Right renal cortex interstitium (tissue), 3 donors: Measurements from ENCODE around the gene PTPN3. TPM values are rescaled to one million over a fixed set of nuclear protein-coding genes. Genes with fewer than 3 reads are reported as not detected.
"Not testable (repeated sequence)": the region's sequence is repeated elsewhere in the genome, so short reads cannot be mapped to it uniquely, and the experiment has no call there.

ENCODE experiments used
- DNase-seq, 3 donors: peaks; one replicate each; pipeline ENCODE4 v3.0.0-alpha.2; 2013; ENCODE audit warnings: low read depth in 3 of 3, low spot score in 2 of 3
- polyA plus RNA-seq, 3 donors: library from polyadenylated mRNA; unstranded; fragments of 120-200 nt; gene quantifications; one replicate each; pipeline ENCODE4 v1.2.1, GENCODE V29; 2013; ENCODE audit not compliant: insufficient read length in 3 of 3

PTPN3 gene
- 10 to 100 TPM; 51.3 to 53.2 (median 51.9) TPM for polyA plus RNA-seq

DNA sequence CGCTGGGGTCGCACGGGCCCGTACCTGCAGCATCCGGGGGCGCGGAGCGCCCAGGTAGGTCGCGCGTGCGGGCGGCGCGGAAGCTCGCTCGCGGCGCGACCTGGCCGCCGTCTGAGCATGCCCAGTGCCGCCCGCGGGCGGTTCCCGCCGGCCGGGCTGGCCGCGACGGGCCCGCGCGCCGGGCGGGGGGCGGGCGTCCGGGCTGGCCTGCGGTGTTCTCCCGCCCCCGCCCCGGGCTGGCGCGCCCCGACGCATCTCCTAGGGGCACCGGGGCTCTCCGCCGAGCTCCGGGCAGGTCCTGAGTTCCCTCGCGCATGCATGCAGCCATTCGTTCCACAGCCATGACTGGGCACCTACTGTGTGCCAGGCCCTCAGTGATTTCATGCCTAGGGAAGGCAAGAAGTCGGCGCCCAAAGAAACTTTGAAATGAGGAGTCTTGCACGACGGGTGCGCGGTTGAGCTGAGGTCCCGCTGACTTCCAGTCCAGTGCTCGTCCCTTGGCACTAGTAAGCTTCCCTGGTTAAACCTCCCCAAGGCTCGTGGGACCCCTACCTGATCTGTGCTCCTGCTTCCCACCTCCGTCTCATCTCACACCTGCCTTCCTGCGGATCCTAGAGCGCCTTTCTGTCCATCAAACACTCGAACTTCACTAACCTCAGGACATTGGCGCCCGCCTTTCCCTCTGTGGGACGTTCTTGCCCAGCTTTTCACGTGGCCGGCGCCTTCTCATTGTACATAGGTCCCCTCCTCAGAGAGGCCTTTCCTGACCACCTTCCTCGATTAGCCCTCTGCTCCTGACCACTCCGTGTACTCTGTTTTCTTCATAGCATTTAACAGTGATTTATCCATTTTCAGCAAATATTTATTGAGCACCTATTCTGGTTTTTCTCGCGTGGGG is at the start of gene PTPN3:
Gene PTPN3 (minus strand): TSS at position 113 of the 898 bp plus-strand sequence. CDS start 34,873 bp downstream, outside the sequence.
- DNase-seq: no peak

- not testable (repeated sequence) for DNase-seq
Measured at GRCh38 chr9:109544954-109545353, 46.8 kb upstream of the PTPN3 start.

GRCh38 chr9:109542922-109543321 is 44.8 kb upstream of the PTPN3 start:
- no peak for DNase-seq

DNA sequence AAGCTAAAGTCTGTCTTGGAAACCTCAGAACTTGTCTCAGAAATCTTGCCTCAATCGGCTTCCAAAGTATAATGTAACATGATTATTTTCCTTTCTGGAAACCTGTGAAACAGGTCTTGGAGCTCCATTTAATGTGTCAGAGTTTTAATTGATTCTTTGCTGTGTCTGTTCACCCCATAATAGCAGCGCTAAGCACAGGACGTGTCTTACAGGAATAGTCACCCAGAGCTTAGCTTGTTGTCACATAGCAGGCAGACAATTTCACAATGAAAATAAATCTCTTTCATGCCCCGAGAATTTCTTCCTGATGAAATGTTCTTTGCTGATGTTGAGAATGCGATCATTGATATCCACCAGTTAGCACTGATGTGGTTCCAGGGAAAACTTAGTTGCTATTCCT is 40.2 kb upstream of the PTPN3 start:
- DNase-seq: no peak

- DNase-seq: no peak
Measured at GRCh38 chr9:109537288-109537687, 39.2 kb upstream of the PTPN3 start.

- no peak for DNase-seq
Measured at GRCh38 chr9:109536859-109537258, 38.8 kb upstream of the PTPN3 start.

- DNase-seq: no peak
Measured at GRCh38 chr9:109535365-109535764, 37.3 kb upstream of the PTPN3 start.

DNA sequence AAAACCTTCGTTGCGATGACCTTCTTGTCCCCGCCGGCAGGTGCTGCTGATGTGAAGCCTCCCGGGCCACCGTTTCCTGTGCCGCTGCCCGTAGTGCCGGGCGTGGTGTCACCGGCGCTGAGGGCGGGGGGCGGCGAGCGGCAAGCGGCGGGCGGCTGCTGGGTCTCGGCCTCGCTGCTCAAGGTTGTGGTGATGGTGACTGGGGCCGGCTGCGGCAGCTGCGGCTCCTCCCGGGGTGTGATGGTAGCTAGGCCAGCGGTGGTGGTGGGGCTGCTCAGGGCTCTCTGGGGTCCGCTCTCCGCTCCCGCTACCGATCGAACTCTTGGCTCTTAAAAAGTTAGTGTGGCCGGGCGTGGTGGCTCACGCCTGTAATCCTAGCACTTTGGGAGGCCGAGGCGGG is 36.0 kb upstream of the PTPN3 start:
- DNase-seq: no peak

DNA sequence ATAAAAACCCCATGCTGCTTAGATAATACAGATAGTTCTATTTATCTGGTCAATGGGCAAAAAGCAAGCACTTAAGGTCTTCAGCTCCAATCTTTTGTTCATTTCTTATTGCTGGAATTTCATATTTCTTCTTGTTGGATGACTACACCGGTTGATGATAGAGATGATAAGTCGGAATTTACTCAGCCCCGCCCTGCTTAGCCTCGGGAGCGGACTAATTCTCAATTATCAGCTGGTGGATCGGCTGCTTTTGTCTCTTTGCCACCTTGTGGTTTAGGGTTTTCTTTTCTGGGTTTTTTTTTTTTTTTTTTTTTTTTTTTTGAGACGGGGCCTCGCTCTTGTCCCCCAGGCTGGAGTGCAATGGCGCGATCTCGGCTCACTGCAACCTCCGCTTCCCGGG is 34.5 kb upstream of the PTPN3 start:
- not testable (repeated sequence) for DNase-seq

DNA sequence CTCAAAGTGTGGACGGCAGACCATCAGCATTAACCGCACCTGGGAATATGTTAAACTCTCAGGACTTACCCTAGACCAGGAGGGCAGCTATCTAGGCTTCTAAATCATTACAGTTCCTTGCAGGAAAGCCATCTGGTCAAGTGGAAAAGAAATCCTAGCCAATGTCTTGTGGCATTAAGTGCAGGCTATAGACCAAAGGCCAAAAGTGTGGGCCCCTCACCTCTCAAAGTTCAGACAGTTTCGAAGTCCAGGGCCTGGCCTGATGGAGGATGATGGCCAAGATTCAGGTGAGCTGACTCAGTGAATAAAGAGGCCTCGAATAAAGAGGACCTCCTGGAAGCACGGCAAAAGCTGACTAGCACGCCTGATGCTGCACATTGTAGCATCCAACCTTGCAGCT is 24.0 kb upstream of the PTPN3 start:
- DNase-seq: no peak

DNA sequence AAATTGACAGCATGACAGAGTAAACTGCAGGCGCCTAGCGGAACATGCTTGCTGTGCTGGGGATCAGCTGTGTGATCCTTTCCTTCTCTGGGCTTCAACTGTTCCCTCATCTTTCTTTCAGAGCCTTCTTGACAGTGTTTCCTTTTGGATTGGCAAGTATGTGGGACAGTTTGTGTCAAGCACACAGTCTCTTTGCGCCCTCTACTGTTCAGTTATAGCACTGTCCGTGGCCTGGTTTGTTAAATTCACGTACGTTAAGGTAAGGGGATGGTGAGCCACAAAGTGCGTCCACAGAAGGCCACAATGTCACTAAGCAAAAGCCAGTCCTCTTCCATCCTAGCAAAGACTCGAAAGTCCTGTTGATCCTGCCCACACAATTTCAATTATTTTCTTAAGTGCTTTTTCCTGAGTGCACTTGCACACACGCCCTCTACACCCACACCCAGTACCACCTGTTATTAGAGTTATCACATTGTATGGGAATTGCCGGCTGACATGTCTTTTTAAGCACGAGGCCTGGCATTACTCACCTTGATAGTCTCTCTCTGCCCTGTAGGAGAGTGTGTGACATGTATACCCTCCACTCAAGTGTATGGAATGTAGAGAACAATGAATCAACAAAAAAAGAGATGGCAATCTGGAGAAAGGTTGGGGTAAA is 22.5 kb upstream of the PTPN3 start:
- DNase-seq: peak in 1 of 3 donors; percentile 58

DNA sequence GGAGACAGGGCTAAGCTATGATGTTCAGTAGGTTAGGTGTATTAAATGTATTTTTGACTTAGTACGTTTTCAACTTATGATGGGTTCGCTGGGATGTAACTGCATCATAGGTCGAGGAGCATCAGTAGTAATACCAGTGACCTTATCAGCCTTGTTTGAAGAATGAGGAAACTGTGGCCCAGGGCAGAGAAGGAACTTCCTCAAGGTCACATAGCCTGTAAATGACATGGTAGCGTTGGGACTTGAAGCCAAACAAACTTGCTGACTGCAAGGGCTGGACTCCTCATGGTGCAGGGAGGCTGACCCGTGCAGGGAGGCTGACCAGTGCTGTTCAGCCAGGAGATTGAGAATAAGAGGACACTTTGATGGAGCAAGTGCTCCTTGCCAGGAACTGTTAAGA is 21.3 kb upstream of the PTPN3 start:
- DNase-seq: no peak

GRCh38 chr9:109518621-109519335 is 20.7 kb upstream of the PTPN3 start:
- no peak for DNase-seq

DNA sequence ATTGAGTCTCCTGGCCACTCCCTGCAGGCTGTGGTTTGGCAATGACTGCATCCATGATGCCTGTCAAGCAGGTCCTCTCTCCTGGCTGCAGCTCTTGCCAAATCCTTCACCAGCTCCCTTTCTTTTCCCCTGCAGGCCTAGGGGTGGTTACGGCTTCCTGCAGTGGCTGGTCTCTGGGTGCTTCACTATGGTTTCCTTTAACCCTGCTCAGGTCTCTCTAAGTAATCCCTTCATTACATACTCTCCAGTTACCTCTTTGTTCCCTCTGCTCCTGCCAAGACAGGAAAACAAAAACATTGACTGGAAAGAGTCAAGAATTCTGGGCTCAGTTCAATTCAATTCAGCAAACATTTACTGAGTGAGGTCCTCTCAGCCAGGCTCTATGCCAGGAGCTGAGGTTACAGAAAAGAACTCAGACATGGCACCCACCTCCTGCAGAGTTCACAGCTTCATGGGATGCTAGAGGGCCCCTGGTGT is 19.8 kb upstream of the PTPN3 start:
- DNase-seq: no peak

- DNase-seq: no peak
Measured at GRCh38 chr9:109513871-109514270, 15.8 kb upstream of the PTPN3 start.

- no peak for DNase-seq
Measured at GRCh38 chr9:109512170-109512756, 14.2 kb upstream of the PTPN3 start.

DNA sequence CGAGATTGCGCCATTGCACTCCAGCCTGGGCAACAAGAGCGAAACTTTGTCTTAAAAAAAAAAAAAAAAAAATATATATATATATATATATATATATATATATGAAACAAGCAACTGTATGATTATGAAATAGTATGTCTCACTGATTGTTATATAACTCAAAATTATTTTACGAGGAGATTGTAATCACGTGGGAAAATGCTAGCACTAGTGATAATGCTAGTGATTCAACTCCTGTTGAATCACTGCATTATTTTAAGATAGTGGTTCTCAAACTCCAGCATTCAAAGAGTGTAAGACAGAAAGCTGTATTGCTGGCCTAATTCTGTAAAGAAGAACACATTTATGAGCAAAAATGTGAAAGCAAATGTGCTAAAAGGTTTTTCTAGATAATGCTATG is 12.4 kb upstream of the PTPN3 start:
- DNase-seq: no peak

DNA sequence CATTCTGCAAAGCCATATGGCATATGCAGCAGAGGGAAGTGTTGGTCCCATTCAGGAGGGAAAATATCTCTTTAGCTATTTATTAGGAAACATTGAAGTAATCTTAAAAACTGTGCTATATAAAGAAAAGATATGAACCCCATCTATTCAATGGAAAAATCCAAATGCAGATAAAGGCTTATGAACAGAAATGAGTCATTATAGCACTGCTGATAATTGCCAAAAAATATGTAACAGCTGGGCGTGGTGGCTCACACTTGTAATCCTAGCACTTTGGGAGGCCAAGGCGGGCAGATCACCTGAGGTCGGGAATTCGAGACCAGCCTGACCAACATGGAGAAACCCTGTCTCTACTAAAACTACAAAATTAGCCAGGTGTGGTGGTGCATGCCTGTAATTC is 11.9 kb upstream of the PTPN3 start:
- DNase-seq: not testable (repeated sequence)

GRCh38 chr9:109509611-109510010 is 11.5 kb upstream of the PTPN3 start:
- no peak for DNase-seq

DNA sequence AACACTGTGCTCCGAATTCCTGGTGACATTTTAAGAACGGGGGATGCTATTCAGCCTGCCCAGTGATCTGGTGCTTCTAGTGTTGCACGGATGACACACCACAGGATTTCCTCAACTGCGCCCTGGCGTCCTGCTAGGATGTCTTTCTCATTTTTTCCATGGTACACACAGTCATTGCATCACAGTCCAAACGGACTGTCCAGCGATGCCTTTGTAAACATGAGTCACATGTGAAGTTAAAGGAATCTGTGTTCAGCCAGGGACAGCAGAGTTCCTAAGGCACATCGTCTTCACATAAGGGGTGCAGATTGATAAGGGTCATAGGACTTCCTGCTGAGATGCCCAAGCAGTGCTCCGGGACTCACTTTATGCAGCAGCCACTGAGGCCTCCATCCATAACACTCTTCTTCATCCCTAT is 9.3 kb upstream of the PTPN3 start:
- DNase-seq: no peak
